Right lobe of liver (tissue), 4 donors: ENCODE results near the gene SPRYD4.
A peak's percentile ranks its signal among the peaks of the same experiment; 100 is the strongest.

Source experiments
- CTCF ChIP-seq, 4 donors: fragments of 200-600 bp in 3 of 4; fragments of 450-650 bp in 1 of 4; IDR thresholded peaks; one replicate each; pipeline versions ENCODE4 v1.5.1 to v1.8.0; 2016 to 2022; ENCODE audit warnings: antibody characterized with exemption in 4 of 4, mild to moderate bottlenecking in 2 of 4
- POLR2A ChIP-seq: fragments of 450-650 bp; IDR thresholded peaks from one replicate; pipeline ENCODE4 v1.6.1; 2017; ENCODE audit warnings: antibody characterized with exemption, mild to moderate bottlenecking
- donor health status: DM: no; HTN: no; CAD: no.
- donor health status: DM: no; HTN: no; CAD: no.
- donor health status: DM: no; HTN: yes; CAD: no.

- TF ChIP-seq CTCF (IDR thresholded peaks at IDR 0.05) (no peak), POLR2A (peak; percentile 26)
Observed at GRCh38 chr12:56469007-56469930, 891 bp downstream of the SPRYD4 start.
